Measurements from ENCODE around the gene INIP.
"Not testable (repeated sequence)": the region's sequence is repeated elsewhere in the genome, so short reads cannot be mapped to it uniquely, and the experiment has no call there.

Gene INIP

GRCh38 chr9:112734892-112735291, 17.0 kb upstream of the INIP start:
- DNase-seq: no peak

- no peak for DNase-seq
Observed at GRCh38 chr9:112731971-112732370, 14.1 kb upstream of the INIP start.

GRCh38 chr9:112728401-112728800, 10.5 kb upstream of the INIP start:
- DNase-seq: no peak

- no peak for DNase-seq
Observed at GRCh38 chr9:112726428-112726827, 8.5 kb upstream of the INIP start.

GRCh38 chr9:112725961-112726360, 8.0 kb upstream of the INIP start:
- no peak for DNase-seq

GRCh38 chr9:112722749-112723148, 4.8 kb upstream of the INIP start:
- DNase-seq: not testable (repeated sequence)

GRCh38 chr9:112720113-112720780, 2.3 kb upstream of the INIP start:
- no peak for DNase-seq

GRCh38 chr9:112719696-112720095, 1.8 kb upstream of the INIP start:
- no peak for DNase-seq

- DNase-seq: no peak
Observed at GRCh38 chr9:112719241-112719691, 1.3 kb upstream of the INIP start.

- DNase-seq: no peak
Observed at GRCh38 chr9:112712678-112713077, 5.2 kb downstream of the INIP start.

GRCh38 chr9:112711050-112711689, 6.7 kb downstream of the INIP start:
- DNase-seq: no peak

- no peak for DNase-seq
Observed at GRCh38 chr9:112705768-112706427, 12.0 kb downstream of the INIP start.

GRCh38 chr9:112703304-112703703, 14.6 kb downstream of the INIP start:
- no peak for DNase-seq

GRCh38 chr9:112700085-112700484, 17.8 kb downstream of the INIP start:
- no peak for DNase-seq

- no peak for DNase-seq
Observed at GRCh38 chr9:112699230-112699629, 18.7 kb downstream of the INIP start.

GRCh38 chr9:112696461-112696860, 21.5 kb downstream of the INIP start:
- DNase-seq: no peak

- no peak for DNase-seq
Observed at GRCh38 chr9:112694706-112695555, 23.0 kb downstream of the INIP start.

- no peak for DNase-seq
Observed at GRCh38 chr9:112689161-112689740, 28.7 kb downstream of the INIP start.

- no peak for DNase-seq
Observed at GRCh38 chr9:112680731-112681402, 37.0 kb downstream of the INIP start.

- no peak for DNase-seq
Observed at GRCh38 chr9:112677040-112677439, 40.9 kb downstream of the INIP start.

GRCh38 chr9:112673221-112673620, 44.7 kb downstream of the INIP start:
- DNase-seq: not testable (repeated sequence)

GRCh38 chr9:112670991-112671625, 46.8 kb downstream of the INIP start:
- DNase-seq: no peak
